ENCODE results near the gene UQCRH. TPM values are rescaled to one million over a fixed set of nuclear protein-coding genes. Genes with fewer than 3 reads are reported as not detected.
A peak's percentile ranks its signal among the peaks of the same experiment; 100 is the strongest.

UQCRH gene
- polyA plus RNA-seq, 1 of the 3 experiments (the other 2 are of a cell fraction) = 971 TPM

DNA sequence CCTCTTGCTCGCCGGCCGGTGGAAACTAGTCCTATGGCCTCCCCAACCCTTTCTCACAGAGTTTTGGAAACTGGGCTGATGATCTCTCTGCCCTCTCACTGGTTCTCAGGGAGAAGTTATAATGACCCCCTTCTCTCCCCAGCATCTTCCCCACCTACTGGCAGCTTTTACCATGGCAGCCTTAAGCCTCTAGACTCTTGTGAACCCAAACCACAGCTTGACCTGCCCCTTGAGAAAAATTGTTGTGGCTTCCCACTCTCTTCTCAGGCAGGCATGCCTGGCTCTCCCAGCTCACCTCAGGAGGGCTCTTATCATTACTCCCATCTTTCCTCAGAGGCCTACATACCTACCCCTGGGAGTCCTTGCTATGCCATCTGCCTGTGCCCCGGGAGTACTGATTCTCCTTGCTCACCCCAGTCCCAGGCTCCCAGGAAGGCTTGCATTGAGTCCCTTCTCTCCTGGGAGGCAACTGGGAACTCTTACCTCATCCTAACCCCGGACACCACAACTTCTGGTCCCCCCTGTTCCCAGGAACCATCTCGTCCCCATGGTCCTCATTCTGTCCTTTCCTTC is 38.7 kb downstream of the UQCRH start:
- WGBS (ENCODE audit: low lambda C conversion rate) = 88% methylated on average over 6 of the region's 6 CpGs
- ChIA-PET CTCF (interaction anchor here (0.9 to 1.4 kb wide), 7 partner anchors 9 to 348 kb away, joined by 3 to 5 read pairs (median 4); partner anchors contain the start of genes LRRC41 and UQCRH), POLR2A (interaction anchor here (1.0 kb wide), 1 partner anchor 46 kb away, joined by 3 read pairs; no protein-coding TSS in a partner anchor)
- TF ChIP-seq, protein P1, sequence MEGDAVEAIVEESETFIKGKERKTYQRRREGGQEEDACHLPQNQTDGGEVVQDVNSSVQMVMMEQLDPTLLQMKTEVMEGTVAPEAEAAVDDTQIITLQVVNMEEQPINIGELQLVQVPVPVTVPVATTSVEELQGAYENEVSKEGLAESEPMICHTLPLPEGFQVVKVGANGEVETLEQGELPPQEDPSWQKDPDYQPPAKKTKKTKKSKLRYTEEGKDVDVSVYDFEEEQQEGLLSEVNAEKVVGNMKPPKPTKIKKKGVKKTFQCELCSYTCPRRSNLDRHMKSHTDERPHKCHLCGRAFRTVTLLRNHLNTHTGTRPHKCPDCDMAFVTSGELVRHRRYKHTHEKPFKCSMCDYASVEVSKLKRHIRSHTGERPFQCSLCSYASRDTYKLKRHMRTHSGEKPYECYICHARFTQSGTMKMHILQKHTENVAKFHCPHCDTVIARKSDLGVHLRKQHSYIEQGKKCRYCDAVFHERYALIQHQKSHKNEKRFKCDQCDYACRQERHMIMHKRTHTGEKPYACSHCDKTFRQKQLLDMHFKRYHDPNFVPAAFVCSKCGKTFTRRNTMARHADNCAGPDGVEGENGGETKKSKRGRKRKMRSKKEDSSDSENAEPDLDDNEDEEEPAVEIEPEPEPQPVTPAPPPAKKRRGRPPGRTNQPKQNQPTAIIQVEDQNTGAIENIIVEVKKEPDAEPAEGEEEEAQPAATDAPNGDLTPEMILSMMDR (IDR thresholded peaks at IDR 0.05) = peak; percentile 36; the same call in 1 of the 2 replicates
- no peak for TF ChIP-seq SIN3A (IDR thresholded peaks at IDR 0.05; ENCODE audit: borderline replicate concordance, low read depth, low read length)
- Histone ChIP-seq H3K4me3 (ENCODE audit: low read depth in 2 of 2, low read length in 1 of 2) (no peak overlapping the region), H3F3A (replicated peaks; ENCODE audit: insufficient read depth) (peaks cover 17% of the 10 kb centered on the region), H3K36me3 (replicated peaks in 1 of 2; ENCODE audit: control insufficient read depth in 1 of 2, insufficient read depth in 2 of 2, low read length in 1 of 2) (peaks cover 7 to 18% of the 10 kb centered on the region in 2 experiments), H3K9me3 (no peaks in the 10 kb centered on the region), H2AFZ (ENCODE audit: low read depth) (no peak overlapping the region), H4K20me1 (ENCODE audit: insufficient read depth) (no peaks in the 10 kb centered on the region), H3K9ac (no peak overlapping the region), H3K79me2 (ENCODE audit: insufficient read depth) (peaks cover 34% of the 10 kb centered on the region), H3K4me1 (ENCODE audit: control insufficient read depth in 1 of 2, insufficient read depth in 2 of 2, low read depth in 1 of 2, low read length in 1 of 2) (peaks cover 6 to 15% of the 10 kb centered on the region in 2 experiments; a peak in 1 of 4 replicates), H3K27me3 (ENCODE audit: insufficient read depth) (no peaks in the 10 kb centered on the region), H3K27ac (ENCODE audit: low read depth in 2 of 2, low read length in 1 of 2) (peak overlapping the region in 1 of 2 experiments; percentile 95; a peak in 1 of 4 replicates), H3K9me2 (no peaks in the 10 kb centered on the region), H3K4me2 (peak overlapping the region; percentile 88; the same call in 1 of the 2 replicates)
- peak; percentile 26 for DNase-seq

DNA sequence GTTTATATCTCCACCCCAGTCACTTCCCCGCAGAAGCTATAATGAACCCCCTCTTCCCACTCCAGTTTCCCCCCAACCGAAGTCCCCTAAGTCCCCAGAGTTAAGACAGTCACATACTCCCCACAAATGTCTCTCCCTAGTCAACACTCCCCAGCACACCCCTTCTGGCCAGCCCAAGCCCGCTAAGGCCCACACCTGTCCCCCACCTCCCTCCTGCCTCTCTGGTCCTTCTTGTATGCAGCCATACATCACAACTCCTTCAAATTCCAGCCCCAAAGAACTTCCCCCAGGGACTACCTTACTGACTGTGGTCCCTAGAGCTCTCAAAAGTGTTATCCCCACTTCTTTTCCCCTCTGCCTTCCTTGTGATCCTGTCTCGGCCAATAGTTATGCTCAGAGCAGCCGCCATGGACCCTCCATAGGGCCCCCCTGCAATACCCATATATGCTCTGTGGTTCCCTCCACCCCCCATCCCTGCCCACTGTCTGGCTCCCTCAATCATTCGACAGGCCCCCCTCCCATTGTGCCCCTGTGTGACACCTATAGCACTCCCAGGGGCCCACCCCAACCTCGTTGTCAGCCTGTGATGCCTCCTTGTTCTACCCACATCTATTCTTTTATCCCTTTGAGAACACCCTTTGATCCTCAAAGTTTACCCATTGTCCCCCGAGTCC is 39.3 kb downstream of the UQCRH start:
- Histone ChIP-seq H3K4me1 (ENCODE audit: control insufficient read depth in 1 of 2, insufficient read depth in 2 of 2, low read depth in 1 of 2, low read length in 1 of 2) (peaks cover 6 to 15% of the 10 kb centered on the region in 2 experiments; a peak in 1 of 4 replicates), H3K36me3 (replicated peaks in 1 of 2; ENCODE audit: control insufficient read depth in 1 of 2, insufficient read depth in 2 of 2, low read length in 1 of 2) (peaks cover 10 to 23% of the 10 kb centered on the region in 2 experiments), H3F3A (replicated peaks; ENCODE audit: insufficient read depth) (peaks cover 21% of the 10 kb centered on the region), H3K27me3 (ENCODE audit: insufficient read depth) (no peaks in the 10 kb centered on the region), H3K4me3 (ENCODE audit: low read depth in 2 of 2, low read length in 1 of 2) (no peak overlapping the region), H3K4me2 (no peak overlapping the region), H3K9ac (no peak overlapping the region), H3K27ac (ENCODE audit: low read depth in 2 of 2, low read length in 1 of 2) (no peak overlapping the region), H2AFZ (ENCODE audit: low read depth) (no peak overlapping the region), H3K9me2 (no peaks in the 10 kb centered on the region), H3K9me3 (no peaks in the 10 kb centered on the region), H4K20me1 (ENCODE audit: insufficient read depth) (no peaks in the 10 kb centered on the region), H3K79me2 (ENCODE audit: insufficient read depth) (peaks cover 34% of the 10 kb centered on the region)
- DNase-seq = no peak
- ChIA-PET POLR2A (no interaction called here), CTCF (interaction anchor here (1.0 to 1.4 kb wide), 5 partner anchors 9 to 96 kb away, joined by 4 to 5 read pairs (median 4); partner anchors contain the start of genes LRRC41 and UQCRH)
- 85% methylated on average over 8 of the region's 8 CpGs for WGBS (ENCODE audit: low lambda C conversion rate)
- TF ChIP-seq, protein P2, sequence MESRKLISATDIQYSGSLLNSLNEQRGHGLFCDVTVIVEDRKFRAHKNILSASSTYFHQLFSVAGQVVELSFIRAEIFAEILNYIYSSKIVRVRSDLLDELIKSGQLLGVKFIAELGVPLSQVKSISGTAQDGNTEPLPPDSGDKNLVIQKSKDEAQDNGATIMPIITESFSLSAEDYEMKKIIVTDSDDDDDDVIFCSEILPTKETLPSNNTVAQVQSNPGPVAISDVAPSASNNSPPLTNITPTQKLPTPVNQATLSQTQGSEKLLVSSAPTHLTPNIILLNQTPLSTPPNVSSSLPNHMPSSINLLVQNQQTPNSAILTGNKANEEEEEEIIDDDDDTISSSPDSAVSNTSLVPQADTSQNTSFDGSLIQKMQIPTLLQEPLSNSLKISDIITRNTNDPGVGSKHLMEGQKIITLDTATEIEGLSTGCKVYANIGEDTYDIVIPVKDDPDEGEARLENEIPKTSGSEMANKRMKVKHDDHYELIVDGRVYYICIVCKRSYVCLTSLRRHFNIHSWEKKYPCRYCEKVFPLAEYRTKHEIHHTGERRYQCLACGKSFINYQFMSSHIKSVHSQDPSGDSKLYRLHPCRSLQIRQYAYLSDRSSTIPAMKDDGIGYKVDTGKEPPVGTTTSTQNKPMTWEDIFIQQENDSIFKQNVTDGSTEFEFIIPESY (IDR thresholded peaks at IDR 0.05; ENCODE audit: borderline replicate concordance, low read depth) = no peak
- TF ChIP-seq RFX5 (IDR thresholded peaks at IDR 0.05; ENCODE audit: low read length) (no peak), FOXJ3 (CRISPR knock-in tag; IDR thresholded peaks at IDR 0.05) (no peak), TEAD4 (IDR thresholded peaks at IDR 0.05; ENCODE audit: borderline replicate concordance, insufficient read depth) (no peak), CHD2 (IDR thresholded peaks at IDR 0.05; ENCODE audit: low read length, partially characterized antibody) (no peak), NFIC (IDR thresholded peaks at IDR 0.05; ENCODE audit: borderline replicate concordance) (no peak), GABPA (IDR thresholded peaks at IDR 0.05; ENCODE audit: low read depth) (no peak), GATA2 (CRISPR knock-in tag; IDR thresholded peaks at IDR 0.05) (no peak), SIN3A (IDR thresholded peaks at IDR 0.05; ENCODE audit: borderline replicate concordance, low read depth, low read length) (no peak), MEF2A (IDR thresholded peaks at IDR 0.05; ENCODE audit: borderline replicate concordance, low read depth) (no peak), RCOR1 (IDR thresholded peaks at IDR 0.05; ENCODE audit: low read length) (no peak), EP300 (IDR thresholded peaks at IDR 0.05; ENCODE audit: borderline replicate concordance in 1 of 2, low read depth in 1 of 2, low read length in 1 of 2) (no peak)
- TF ChIP-seq, protein P3, sequence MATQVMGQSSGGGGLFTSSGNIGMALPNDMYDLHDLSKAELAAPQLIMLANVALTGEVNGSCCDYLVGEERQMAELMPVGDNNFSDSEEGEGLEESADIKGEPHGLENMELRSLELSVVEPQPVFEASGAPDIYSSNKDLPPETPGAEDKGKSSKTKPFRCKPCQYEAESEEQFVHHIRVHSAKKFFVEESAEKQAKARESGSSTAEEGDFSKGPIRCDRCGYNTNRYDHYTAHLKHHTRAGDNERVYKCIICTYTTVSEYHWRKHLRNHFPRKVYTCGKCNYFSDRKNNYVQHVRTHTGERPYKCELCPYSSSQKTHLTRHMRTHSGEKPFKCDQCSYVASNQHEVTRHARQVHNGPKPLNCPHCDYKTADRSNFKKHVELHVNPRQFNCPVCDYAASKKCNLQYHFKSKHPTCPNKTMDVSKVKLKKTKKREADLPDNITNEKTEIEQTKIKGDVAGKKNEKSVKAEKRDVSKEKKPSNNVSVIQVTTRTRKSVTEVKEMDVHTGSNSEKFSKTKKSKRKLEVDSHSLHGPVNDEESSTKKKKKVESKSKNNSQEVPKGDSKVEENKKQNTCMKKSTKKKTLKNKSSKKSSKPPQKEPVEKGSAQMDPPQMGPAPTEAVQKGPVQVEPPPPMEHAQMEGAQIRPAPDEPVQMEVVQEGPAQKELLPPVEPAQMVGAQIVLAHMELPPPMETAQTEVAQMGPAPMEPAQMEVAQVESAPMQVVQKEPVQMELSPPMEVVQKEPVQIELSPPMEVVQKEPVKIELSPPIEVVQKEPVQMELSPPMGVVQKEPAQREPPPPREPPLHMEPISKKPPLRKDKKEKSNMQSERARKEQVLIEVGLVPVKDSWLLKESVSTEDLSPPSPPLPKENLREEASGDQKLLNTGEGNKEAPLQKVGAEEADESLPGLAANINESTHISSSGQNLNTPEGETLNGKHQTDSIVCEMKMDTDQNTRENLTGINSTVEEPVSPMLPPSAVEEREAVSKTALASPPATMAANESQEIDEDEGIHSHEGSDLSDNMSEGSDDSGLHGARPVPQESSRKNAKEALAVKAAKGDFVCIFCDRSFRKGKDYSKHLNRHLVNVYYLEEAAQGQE (IDR thresholded peaks at IDR 0.05; ENCODE audit: low read depth, low read length) = no peak
- TF ChIP-seq, protein P1 (IDR thresholded peaks at IDR 0.05) = no peak

Measured in SK-N-SH (cell line).